Activated CD8-positive, alpha-beta memory T cell treated with anti-CD3 and anti-CD28 coated beads for 48 hours (primary cell): ENCODE results near the gene TRAPPC10.
"Not testable (repeated sequence)": the region's sequence is repeated elsewhere in the genome, so short reads cannot be mapped to it uniquely, and the experiment has no call there.

Experiments used
- DNase-seq, 3 experiments: peaks; one replicate each; pipeline ENCODE4 v3.0.0-alpha.2; 2020; ENCODE audit warnings: low read depth in 2 of 3, low spot score in 2 of 3

TRAPPC10 gene

GRCh38 chr21:44140552-44140932 lies 128.4 kb downstream of the TRAPPC10 start:
- not testable (repeated sequence) for DNase-seq

- not testable (repeated sequence) for DNase-seq
These were observed 130.4 kb downstream of the TRAPPC10 start for GRCh38 chr21:44142470-44142869.

- not testable (repeated sequence) for DNase-seq
These were observed 131.3 kb downstream of the TRAPPC10 start for GRCh38 chr21:44143380-44143779.

GRCh38 chr21:44143996-44144395 lies 131.9 kb downstream of the TRAPPC10 start:
- not testable (repeated sequence) for DNase-seq

- DNase-seq, result not testable (repeated sequence)
These were observed 132.9 kb downstream of the TRAPPC10 start for GRCh38 chr21:44144784-44145602.

GRCh38 chr21:44145616-44146015 lies 133.5 kb downstream of the TRAPPC10 start:
- not testable (repeated sequence) for DNase-seq

GRCh38 chr21:44147108-44147507 lies 135.0 kb downstream of the TRAPPC10 start:
- not testable (repeated sequence) for DNase-seq

GRCh38 chr21:44150255-44150654 lies 138.1 kb downstream of the TRAPPC10 start:
- DNase-seq, result not testable (repeated sequence)

GRCh38 chr21:44153214-44153888 lies 141.2 kb downstream of the TRAPPC10 start:
- DNase-seq, result not testable (repeated sequence)

- peak in 1 of 3 experiments; percentile 3 for DNase-seq
These were observed 141.8 kb downstream of the TRAPPC10 start for GRCh38 chr21:44153889-44154228.

- not testable (repeated sequence) for DNase-seq
These were observed 142.7 kb downstream of the TRAPPC10 start for GRCh38 chr21:44154816-44155230.

GRCh38 chr21:44155231-44155993 lies 143.3 kb downstream of the TRAPPC10 start:
- peak in 1 of 3 experiments; percentile 42 for DNase-seq

GRCh38 chr21:44155994-44156380 lies 143.9 kb downstream of the TRAPPC10 start:
- not testable (repeated sequence) for DNase-seq
